ENCODE results near the gene B3GALT2.

The B3GALT2 gene

DNA sequence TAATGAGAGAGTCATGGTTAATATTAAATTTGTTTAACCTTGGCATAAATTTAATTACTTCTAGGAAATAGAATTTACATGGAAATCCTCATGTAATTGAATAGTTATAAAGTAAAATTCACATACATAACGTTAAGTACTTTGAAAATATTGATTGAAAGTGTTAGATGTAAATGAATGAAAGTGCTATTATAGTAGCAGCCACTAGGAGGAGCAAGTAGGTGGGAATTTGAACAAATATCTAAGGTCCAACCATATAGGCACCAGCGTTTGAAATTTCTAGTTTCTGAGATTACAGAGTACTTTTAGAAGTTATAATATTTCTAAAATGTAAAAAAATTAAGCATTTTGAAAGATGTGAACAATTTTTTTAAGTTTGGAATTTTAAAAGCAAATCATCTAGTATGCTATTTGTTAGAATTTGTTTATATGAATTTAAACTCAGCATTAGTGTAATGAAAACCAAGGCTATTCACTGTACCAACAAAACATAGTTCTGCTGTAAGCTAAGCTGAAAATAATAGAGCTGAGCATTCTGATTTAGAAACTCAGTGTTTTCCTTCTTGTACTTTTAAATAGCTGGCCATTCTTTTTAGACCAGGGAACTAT is 3.3 kb downstream of the B3GALT2 start:
- TF ChIP-seq ZFX (IDR thresholded peaks at IDR 0.05; ENCODE audit: borderline replicate concordance): no peak
- TF ChIP-seq, protein P1, sequence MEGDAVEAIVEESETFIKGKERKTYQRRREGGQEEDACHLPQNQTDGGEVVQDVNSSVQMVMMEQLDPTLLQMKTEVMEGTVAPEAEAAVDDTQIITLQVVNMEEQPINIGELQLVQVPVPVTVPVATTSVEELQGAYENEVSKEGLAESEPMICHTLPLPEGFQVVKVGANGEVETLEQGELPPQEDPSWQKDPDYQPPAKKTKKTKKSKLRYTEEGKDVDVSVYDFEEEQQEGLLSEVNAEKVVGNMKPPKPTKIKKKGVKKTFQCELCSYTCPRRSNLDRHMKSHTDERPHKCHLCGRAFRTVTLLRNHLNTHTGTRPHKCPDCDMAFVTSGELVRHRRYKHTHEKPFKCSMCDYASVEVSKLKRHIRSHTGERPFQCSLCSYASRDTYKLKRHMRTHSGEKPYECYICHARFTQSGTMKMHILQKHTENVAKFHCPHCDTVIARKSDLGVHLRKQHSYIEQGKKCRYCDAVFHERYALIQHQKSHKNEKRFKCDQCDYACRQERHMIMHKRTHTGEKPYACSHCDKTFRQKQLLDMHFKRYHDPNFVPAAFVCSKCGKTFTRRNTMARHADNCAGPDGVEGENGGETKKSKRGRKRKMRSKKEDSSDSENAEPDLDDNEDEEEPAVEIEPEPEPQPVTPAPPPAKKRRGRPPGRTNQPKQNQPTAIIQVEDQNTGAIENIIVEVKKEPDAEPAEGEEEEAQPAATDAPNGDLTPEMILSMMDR (IDR thresholded peaks at IDR 0.05): peak; percentile 98
- H3K27ac ChIP-seq: peak overlapping the region; percentile 15

GRCh38 chr1:193181985-193182384 is 4.4 kb downstream of the B3GALT2 start:
- TF ChIP-seq ZFX (IDR thresholded peaks at IDR 0.05; ENCODE audit: borderline replicate concordance): no peak
- TF ChIP-seq, protein P1 (IDR thresholded peaks at IDR 0.05): no peak
- H3K27ac ChIP-seq: no peak overlapping the region

DNA sequence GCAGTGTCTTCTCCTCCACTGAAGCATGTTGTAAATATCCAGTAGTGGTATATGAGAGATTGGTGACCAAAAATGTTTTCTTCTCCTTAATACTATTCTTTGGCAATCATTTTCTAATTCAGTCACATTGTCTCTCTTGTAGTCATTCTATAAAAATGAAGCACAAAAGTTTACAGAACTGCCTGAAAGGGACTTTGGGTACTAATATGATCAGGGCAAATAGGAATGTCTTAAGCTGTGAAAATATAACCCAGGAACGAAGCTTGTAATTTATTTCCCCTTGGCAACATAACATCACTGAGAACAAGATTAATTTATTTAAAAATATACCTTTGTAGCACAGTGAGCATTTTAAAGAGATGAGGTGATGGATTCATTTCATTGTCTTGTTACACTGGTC is 4.9 kb downstream of the B3GALT2 start:
- no peak overlapping the region for H3K27ac ChIP-seq
- TF ChIP-seq ZFX (IDR thresholded peaks at IDR 0.05; ENCODE audit: borderline replicate concordance): no peak
- TF ChIP-seq, protein P1 (IDR thresholded peaks at IDR 0.05): no peak

DNA sequence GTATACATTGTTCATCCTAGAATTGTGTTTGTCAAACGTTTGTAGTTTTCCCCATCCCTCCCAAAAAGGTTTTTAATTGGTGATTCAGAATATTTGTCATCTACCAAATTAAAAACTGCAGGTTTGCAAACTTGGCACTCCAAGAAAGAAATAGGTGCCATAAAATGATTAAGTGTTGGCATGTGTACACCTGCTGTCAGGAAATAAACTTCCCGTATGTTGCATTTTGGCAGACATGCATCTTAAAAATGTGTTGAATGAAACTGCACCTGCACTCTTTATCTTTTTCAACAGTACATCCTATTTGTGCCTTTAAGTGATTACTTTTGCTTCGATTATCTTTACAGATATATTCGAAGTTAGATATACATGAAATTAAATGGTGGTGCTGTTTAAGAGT is 7.3 kb downstream of the B3GALT2 start:
- no peak for TF ChIP-seq ZFX (IDR thresholded peaks at IDR 0.05; ENCODE audit: borderline replicate concordance)
- TF ChIP-seq, protein P1 (IDR thresholded peaks at IDR 0.05): no peak
- no peak overlapping the region for H3K27ac ChIP-seq

DNA sequence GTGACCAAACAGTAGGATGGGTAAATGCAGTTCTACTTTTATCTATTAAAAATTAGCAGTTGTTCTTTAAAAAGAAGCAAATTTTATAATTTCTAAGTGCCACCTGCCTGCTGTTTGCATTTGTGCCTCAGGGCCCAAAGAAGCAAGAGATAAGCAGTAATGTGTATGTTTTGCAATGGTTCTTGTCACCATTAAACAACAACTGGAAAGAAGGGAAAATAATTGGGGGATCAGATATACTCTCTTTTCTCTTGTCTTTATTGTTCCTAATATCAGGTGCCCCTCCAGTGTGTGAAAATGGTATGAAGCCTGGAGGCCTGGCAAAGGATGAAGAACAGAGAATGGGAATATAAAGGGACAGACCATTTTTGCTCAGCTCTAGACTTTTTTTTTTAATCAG is 9.6 kb downstream of the B3GALT2 start:
- no peak for TF ChIP-seq ZFX (IDR thresholded peaks at IDR 0.05; ENCODE audit: borderline replicate concordance)
- TF ChIP-seq, protein P1 (IDR thresholded peaks at IDR 0.05): no peak

GRCh38 chr1:193176113-193176512 is 10.3 kb downstream of the B3GALT2 start:
- TF ChIP-seq ZFX (IDR thresholded peaks at IDR 0.05; ENCODE audit: borderline replicate concordance): no peak
- TF ChIP-seq, protein P1 (IDR thresholded peaks at IDR 0.05): no peak
- H3K27ac ChIP-seq: no peak overlapping the region

More for the DNA sequence above, 9.6 kb downstream of the B3GALT2 start:
- no peak overlapping the region for H3K27ac ChIP-seq

GRCh38 chr1:193157360-193157759 is 29.1 kb downstream of the B3GALT2 start:
- no peak overlapping the region for H3K27ac ChIP-seq
- TF ChIP-seq, protein P1 (IDR thresholded peaks at IDR 0.05): no peak
- no peak for TF ChIP-seq ZFX (IDR thresholded peaks at IDR 0.05; ENCODE audit: borderline replicate concordance)

Data from 22Rv1 (cell line).